Activated CD4-positive, alpha-beta T cell treated with anti-CD3 and anti-CD28 coated beads, Interleukin-2, amount 10 ng/mL, durations not matched to agents 7 days and 5 days (primary cell): ENCODE data around the gene PPAN. TPM values are rescaled to one million over a fixed set of nuclear protein-coding genes. Genes with fewer than 3 reads are reported as not detected.

Source experiments
- CTCF ChIA-PET: fragments of 350-600 bp; sonication (Branson Sonifier 250); formaldehyde crosslinking; loops from one replicate; lab custom pipeline; 2021; ENCODE audit warnings: antibody characterized with exemption; lab: Charles Lee
- POLR2A ChIA-PET: fragments of 350-600 bp; sonication (Branson Sonifier 250); formaldehyde crosslinking; loops from one replicate; lab custom pipeline; 2021; ENCODE audit warnings: antibody characterized with exemption; lab: Charles Lee
- DNase-seq: peaks from one replicate; pipeline ENCODE4 v3.0.0-alpha.2; 2020
- H3K27ac Mint-ChIP-seq: one replicate; pipeline ENCODE4 v1.8.0; 2021; ENCODE audit warnings: mild to moderate bottlenecking, moderate library complexity, mixed read lengths
- H3K27me3 Mint-ChIP-seq: one replicate; pipeline ENCODE4 v1.8.0; 2021; ENCODE audit warnings: mixed read lengths
- H3K36me3 Mint-ChIP-seq: one replicate; pipeline ENCODE4 v1.8.0; 2021; ENCODE audit warnings: low read depth, mixed read lengths
- H3K4me1 Mint-ChIP-seq: one replicate; pipeline ENCODE4 v1.8.0; 2021; ENCODE audit warnings: mixed read lengths
- H3K4me3 Mint-ChIP-seq: one replicate; pipeline ENCODE4 v1.8.0; 2021; ENCODE audit warnings: mild to moderate bottlenecking, moderate library complexity, mixed read lengths
- H3K9me3 Mint-ChIP-seq: one replicate; pipeline ENCODE4 v1.8.0; 2021; ENCODE audit warnings: mixed read lengths
- total RNA-seq, 2 experiments: library from RNA; stranded (reverse); gene quantifications; one replicate each; pipeline ENCODE4 v1.2.3, GENCODE V29; 2021

Gene PPAN
- total RNA-seq = 10 to 100 TPM; 77.8 to 77.9 TPM

DNA sequence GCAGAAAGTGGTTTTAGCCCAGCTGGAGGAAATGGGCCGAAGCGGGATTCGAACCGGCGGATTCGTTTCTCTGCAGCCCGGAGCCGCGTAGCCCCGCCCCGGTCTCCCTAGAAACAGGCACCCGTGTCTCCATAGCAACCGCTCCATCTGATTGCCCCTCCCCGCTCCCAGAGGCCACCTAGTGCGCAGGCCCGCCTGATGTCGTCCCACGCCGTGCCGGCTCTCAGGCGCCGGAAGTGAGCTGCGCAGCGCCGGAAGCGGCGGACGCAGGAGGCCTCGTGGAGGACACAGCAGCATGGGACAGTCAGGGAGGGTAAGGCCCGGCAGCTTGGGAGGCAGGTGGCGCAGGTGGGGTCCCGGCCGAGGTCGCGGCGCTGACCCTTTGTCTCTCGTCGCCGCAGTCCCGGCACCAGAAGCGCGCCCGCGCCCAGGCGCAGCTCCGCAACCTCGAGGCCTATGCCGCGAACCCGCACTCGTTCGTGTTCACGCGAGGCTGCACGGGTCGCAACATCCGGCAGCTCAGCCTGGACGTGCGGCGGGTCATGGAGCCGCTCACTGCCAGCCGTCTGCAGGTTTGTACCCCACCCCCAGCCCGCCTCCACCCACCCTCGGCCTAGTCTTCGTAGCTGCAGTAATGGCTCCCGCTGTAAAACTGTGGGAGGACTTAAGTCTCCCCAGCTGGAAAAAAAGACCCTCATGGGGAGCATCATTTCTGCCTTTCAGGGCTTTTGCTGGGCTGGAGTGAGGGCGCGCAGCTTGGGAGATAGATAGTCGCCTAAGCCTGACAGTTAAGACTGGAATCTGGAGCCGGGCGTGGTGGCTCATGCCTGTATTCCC lies at the start of gene PPAN:
Gene PPAN, plus strand, starts transcription at position 263 of the 837 bp plus-strand sequence. Its CDS starts 33 bp downstream, at position 296.
- Mint-ChIP-seq H3K9me3 (no peaks in the 10 kb centered on the region), H3K4me1 (peaks cover 67% of the 10 kb centered on the region)
- CTCF ChIA-PET = interaction anchor here (1.0 to 2.5 kb wide), 5 partner anchors 10 to 23 kb away, joined by 3 to 13 read pairs (median 5); partner anchors contain the start of gene EIF3G

GRCh38 chr19:10061717-10062310 lies 44.3 kb upstream of the PPAN start:
- Mint-ChIP-seq H3K27me3 (no peaks in the 10 kb centered on the region), H3K4me3 (no peak overlapping the region), H3K27ac (no peak overlapping the region), H3K9me3 (no peaks in the 10 kb centered on the region), H3K36me3 (no peaks in the 10 kb centered on the region), H3K4me1 (no peaks in the 10 kb centered on the region)
- ChIA-PET CTCF (interaction anchor here (1.0 kb wide), 1 partner anchor 30 kb away, joined by 5 read pairs; no protein-coding TSS in a partner anchor), POLR2A (no interaction called here)
- no peak for DNase-seq

More for the DNA sequence above, at the start of gene PPAN:
- H3K27me3 Mint-ChIP-seq = no peaks in the 10 kb centered on the region
- H3K27ac Mint-ChIP-seq = peak within 1 kb of the TSS; percentile 95
- H3K36me3 Mint-ChIP-seq = peaks cover 36% of the 10 kb centered on the region
- H3K4me3 Mint-ChIP-seq = peak within 1 kb of the TSS; percentile 83
- POLR2A ChIA-PET = interaction anchor here (1.4 kb wide), 1 partner anchor 10 kb away, joined by 6 read pairs; no protein-coding TSS in a partner anchor
- DNase-seq = peak; percentile 99

DNA sequence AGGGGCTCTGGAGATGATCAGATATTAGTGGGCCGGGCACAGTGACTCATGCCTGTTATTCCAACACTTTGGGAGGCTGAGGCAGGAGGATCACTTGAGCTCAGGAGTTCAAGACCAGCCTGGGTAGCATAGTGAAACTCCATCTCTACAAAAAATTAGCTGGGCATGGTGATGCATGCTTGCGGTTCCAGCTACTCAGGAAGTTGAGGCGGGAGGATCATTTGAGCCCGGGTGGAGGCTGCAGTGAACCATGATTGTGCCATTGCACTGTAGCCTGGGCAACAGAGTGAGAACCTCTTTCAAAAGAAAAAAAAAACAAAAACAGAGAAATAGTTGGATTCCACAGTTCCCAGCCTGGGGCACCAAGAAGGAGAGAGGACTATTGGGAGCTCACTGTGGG lies 38.0 kb upstream of the PPAN start:
- CTCF ChIA-PET = interaction anchor here (2.5 kb wide), 1 partner anchor 182 kb away, joined by 7 read pairs; no protein-coding TSS in a partner anchor
- H3K4me1 Mint-ChIP-seq = peaks cover 6% of the 10 kb centered on the region
- no peak overlapping the region for H3K4me3 Mint-ChIP-seq
- DNase-seq = no peak
- H3K27ac Mint-ChIP-seq = no peak overlapping the region
- no peaks in the 10 kb centered on the region for H3K36me3 Mint-ChIP-seq
- H3K27me3 Mint-ChIP-seq = no peaks in the 10 kb centered on the region
- no peaks in the 10 kb centered on the region for H3K9me3 Mint-ChIP-seq
- POLR2A ChIA-PET = no interaction called here

DNA sequence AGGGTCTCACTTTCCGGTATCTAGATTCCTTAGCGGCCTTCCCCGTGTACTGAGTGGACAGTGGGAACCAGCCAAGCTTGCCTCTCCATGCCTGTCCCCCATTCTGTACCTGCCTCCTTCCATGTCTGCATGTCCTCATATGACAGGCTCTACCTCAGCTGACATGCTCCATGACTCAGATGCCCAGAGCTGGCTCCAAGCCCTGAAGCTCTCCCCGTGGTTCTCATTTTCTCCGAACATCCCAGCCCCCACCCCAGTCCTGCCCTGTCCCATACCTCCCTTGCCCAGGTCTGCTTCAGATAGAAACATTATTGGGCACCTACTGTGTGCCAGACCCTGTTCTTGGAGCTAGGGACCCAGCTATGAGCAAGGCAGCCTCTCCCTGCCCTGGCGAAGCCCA lies 37.1 kb upstream of the PPAN start:
- no peak for DNase-seq
- peaks cover 6% of the 10 kb centered on the region for H3K4me1 Mint-ChIP-seq
- POLR2A ChIA-PET = no interaction called here
- peaks cover under 1% of the 10 kb centered on the region for H3K9me3 Mint-ChIP-seq
- CTCF ChIA-PET = interaction anchor here (2.5 kb wide), 1 partner anchor 181 kb away, joined by 7 read pairs; no protein-coding TSS in a partner anchor
- no peaks in the 10 kb centered on the region for H3K36me3 Mint-ChIP-seq
- H3K27me3 Mint-ChIP-seq = no peaks in the 10 kb centered on the region
- H3K4me3 Mint-ChIP-seq = no peak overlapping the region
- H3K27ac Mint-ChIP-seq = no peak overlapping the region

GRCh38 chr19:10070730-10071446 lies 35.3 kb upstream of the PPAN start:
- peaks cover 5% of the 10 kb centered on the region for H3K9me3 Mint-ChIP-seq

DNA sequence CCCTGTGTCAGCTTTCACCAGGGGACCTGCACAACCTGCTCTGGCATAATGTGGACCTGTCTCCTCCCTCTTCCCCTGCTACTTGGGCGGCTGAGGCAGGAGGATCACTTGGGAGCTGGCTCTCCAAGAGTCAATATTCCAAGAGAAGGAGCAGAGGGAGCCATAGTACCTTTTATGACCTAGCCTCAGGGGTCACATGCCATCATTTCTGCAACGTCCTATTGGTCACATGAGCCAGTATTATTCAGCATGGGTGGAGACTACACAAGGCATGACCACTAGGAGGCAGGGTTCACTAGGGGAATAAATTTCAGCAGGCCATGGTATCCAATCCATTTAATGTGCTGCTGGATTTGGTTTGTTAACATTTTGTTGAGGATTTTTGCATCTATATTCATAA lies 32.0 kb upstream of the PPAN start:
- no peak overlapping the region for H3K4me3 Mint-ChIP-seq
- CTCF ChIA-PET = interaction anchor here (0.8 kb wide), 1 partner anchor 10 kb away, joined by 3 read pairs; no protein-coding TSS in a partner anchor
- peak; percentile 48 for DNase-seq
- H3K27me3 Mint-ChIP-seq = peaks cover 9% of the 10 kb centered on the region
- no peak overlapping the region for H3K27ac Mint-ChIP-seq
- POLR2A ChIA-PET = no interaction called here
- H3K4me1 Mint-ChIP-seq = no peaks in the 10 kb centered on the region
- H3K36me3 Mint-ChIP-seq = no peaks in the 10 kb centered on the region
- peaks cover 5% of the 10 kb centered on the region for H3K9me3 Mint-ChIP-seq

More at GRCh38 chr19:10070730-10071446, 35.3 kb upstream of the PPAN start:
- peaks cover 6% of the 10 kb centered on the region for H3K4me1 Mint-ChIP-seq
- no peak overlapping the region for H3K4me3 Mint-ChIP-seq
- H3K27ac Mint-ChIP-seq = no peak overlapping the region
- POLR2A ChIA-PET = no interaction called here
- H3K36me3 Mint-ChIP-seq = no peaks in the 10 kb centered on the region
- CTCF ChIA-PET = no interaction called here
- no peaks in the 10 kb centered on the region for H3K27me3 Mint-ChIP-seq
- DNase-seq = no peak

DNA sequence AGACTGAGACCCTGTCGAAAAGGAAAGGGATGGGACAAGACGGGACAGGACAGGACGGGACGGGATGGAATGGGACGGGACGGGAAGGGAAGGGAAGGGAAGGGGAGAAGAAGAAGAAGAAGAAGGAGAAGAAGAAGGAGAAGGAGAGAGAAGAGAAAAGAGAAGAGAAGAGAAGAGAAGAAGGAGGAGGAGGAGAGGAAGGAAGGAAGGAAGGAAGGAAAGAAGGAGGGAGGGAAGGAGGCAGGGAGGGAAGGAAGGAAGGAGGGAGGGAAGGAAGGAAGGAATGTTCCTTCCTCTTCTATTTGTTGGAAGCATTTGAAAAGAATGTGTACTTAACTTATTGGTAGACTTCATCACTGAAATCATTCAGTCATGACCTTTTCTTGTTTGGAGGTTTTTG lies 29.6 kb upstream of the PPAN start:
- DNase-seq = no peak
- POLR2A ChIA-PET = no interaction called here
- H3K27ac Mint-ChIP-seq = no peak overlapping the region

GRCh38 chr19:10078329-10078728 lies 27.8 kb upstream of the PPAN start:
- H3K4me1 Mint-ChIP-seq = no peaks in the 10 kb centered on the region
- CTCF ChIA-PET = no interaction called here
- no peak overlapping the region for H3K27ac Mint-ChIP-seq
- no peaks in the 10 kb centered on the region for H3K36me3 Mint-ChIP-seq
- POLR2A ChIA-PET = no interaction called here
- peaks cover 5% of the 10 kb centered on the region for H3K9me3 Mint-ChIP-seq
- peaks cover 9% of the 10 kb centered on the region for H3K27me3 Mint-ChIP-seq
- DNase-seq = no peak
- no peak overlapping the region for H3K4me3 Mint-ChIP-seq

More for the DNA sequence above, 29.6 kb upstream of the PPAN start:
- Mint-ChIP-seq H3K36me3 (no peaks in the 10 kb centered on the region), H3K9me3 (peaks cover 5% of the 10 kb centered on the region), H3K4me1 (no peaks in the 10 kb centered on the region), H3K27me3 (peaks cover 9% of the 10 kb centered on the region), H3K4me3 (no peak overlapping the region)
- CTCF ChIA-PET = interaction anchor here (0.6 to 0.7 kb wide), 2 partner anchors 98 to 238 kb away, joined by 3 to 4 read pairs; no protein-coding TSS in a partner anchor

- no peak overlapping the region for H3K4me3 Mint-ChIP-seq
- ChIA-PET CTCF (no interaction called here), POLR2A (no interaction called here)
These were observed 27.1 kb upstream of the PPAN start for GRCh38 chr19:10079031-10079453.

GRCh38 chr19:10083911-10084310 lies 22.3 kb upstream of the PPAN start:
- H3K4me1 Mint-ChIP-seq = peaks cover 13% of the 10 kb centered on the region
- peaks cover 12% of the 10 kb centered on the region for H3K36me3 Mint-ChIP-seq
- ChIA-PET POLR2A (no interaction called here), CTCF (interaction anchor here (0.6 to 1.6 kb wide), 6 partner anchors 10 to 1406 kb away, joined by 3 to 6 read pairs (median 3); no protein-coding TSS in a partner anchor)
- H3K27me3 Mint-ChIP-seq = peaks cover 2% of the 10 kb centered on the region
- H3K4me3 Mint-ChIP-seq = no peak overlapping the region
- no peaks in the 10 kb centered on the region for H3K9me3 Mint-ChIP-seq
- H3K27ac Mint-ChIP-seq = no peak overlapping the region
- no peak for DNase-seq

More at GRCh38 chr19:10079031-10079453, 27.1 kb upstream of the PPAN start:
- H3K27ac Mint-ChIP-seq = no peak overlapping the region
- peaks cover 9% of the 10 kb centered on the region for H3K27me3 Mint-ChIP-seq
- H3K4me1 Mint-ChIP-seq = no peaks in the 10 kb centered on the region
- peaks cover 4% of the 10 kb centered on the region for H3K9me3 Mint-ChIP-seq
- no peak for DNase-seq
- no peaks in the 10 kb centered on the region for H3K36me3 Mint-ChIP-seq

DNA sequence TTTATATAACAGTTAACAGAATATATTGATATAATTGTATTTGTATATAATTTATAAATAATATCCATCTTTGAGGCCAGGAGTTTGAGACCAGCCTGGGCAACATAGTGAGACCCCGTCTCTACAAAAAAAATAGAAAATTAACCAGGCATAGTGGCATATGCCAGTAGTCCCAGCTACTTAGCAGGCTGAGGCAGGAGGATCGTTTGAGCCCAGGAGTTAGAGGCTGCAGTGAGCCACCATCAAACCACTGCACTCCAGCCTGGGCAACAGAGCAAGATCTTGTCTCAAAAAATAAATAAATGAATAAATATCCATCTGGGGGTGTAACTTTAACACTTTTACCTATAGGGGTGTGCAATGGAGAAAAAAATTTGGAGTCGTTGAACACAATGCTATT lies 21.4 kb upstream of the PPAN start:
- Mint-ChIP-seq H3K27me3 (no peaks in the 10 kb centered on the region), H3K4me1 (peaks cover 13% of the 10 kb centered on the region), H3K4me3 (peak overlapping the region; percentile 84), H3K9me3 (no peaks in the 10 kb centered on the region), H3K36me3 (peaks cover 20% of the 10 kb centered on the region), H3K27ac (no peak overlapping the region)
- ChIA-PET POLR2A (no interaction called here), CTCF (interaction anchor here (1.2 to 1.6 kb wide), 3 partner anchors 12 to 89 kb away, joined by 3 to 6 read pairs (median 4); no protein-coding TSS in a partner anchor)
- DNase-seq = no peak
